Measurements from ENCODE around the gene TMEM119. TPM values are rescaled to one million over a fixed set of nuclear protein-coding genes. Genes with fewer than 3 reads are reported as not detected.
"Not testable (repeated sequence)": the region's sequence is repeated elsewhere in the genome, so short reads cannot be mapped to it uniquely, and the experiment has no call there.

The TMEM119 gene
- total RNA-seq, 1 donor, result 164 TPM

DNA sequence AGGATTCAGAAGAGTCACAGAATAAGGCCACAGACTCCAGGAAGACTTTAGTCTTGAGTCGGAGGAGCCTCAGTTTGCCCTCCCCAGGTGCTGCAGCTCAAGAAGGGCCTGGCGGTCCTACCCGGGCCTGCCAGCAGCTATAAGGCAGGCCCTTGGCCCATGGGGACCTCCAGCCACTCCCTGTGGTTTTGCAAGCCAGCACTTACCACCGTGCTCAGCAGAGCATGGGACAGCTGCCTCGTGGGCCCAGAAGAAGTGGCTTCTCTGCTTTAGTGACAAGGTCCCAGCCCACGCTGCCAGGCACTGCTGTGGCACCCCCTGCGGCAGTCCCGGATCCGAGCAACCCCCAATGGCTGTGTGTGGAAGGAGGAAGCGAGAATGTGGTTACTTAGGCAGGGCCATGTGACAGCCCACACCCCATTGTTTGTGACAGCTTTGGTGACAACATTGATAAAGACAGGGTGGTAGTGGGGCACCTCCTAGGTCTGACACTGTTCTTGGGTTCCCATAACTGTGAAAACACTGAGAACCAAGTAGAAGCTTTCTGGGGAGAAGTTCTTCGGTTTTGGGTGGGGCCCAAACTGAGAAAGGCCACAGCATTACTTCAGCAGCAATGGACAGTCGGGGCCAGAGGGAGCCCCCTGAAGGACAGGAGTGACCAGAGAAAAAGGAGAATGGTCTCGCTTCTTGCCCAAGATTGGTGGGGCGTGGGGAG lies 35.8 kb upstream of the TMEM119 start, which contains the start of gene SELPLG:
Gene SELPLG (minus strand): TSS at position 361 of the 715 bp plus-strand sequence. CDS start 9,587 bp downstream, outside the sequence.
- no peak for DNase-seq (ENCODE audit: low read depth)
- H3K4me3 ChIP-seq (ENCODE audit: low read depth, low read length), result no peak within 1 kb of the TSS
- TF ChIP-seq, protein P1, sequence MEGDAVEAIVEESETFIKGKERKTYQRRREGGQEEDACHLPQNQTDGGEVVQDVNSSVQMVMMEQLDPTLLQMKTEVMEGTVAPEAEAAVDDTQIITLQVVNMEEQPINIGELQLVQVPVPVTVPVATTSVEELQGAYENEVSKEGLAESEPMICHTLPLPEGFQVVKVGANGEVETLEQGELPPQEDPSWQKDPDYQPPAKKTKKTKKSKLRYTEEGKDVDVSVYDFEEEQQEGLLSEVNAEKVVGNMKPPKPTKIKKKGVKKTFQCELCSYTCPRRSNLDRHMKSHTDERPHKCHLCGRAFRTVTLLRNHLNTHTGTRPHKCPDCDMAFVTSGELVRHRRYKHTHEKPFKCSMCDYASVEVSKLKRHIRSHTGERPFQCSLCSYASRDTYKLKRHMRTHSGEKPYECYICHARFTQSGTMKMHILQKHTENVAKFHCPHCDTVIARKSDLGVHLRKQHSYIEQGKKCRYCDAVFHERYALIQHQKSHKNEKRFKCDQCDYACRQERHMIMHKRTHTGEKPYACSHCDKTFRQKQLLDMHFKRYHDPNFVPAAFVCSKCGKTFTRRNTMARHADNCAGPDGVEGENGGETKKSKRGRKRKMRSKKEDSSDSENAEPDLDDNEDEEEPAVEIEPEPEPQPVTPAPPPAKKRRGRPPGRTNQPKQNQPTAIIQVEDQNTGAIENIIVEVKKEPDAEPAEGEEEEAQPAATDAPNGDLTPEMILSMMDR (IDR thresholded peaks at IDR 0.05; ENCODE audit: insufficient read depth, low read length), result no peak

GRCh38 chr12:108633081-108633533 lies 35.2 kb upstream of the TMEM119 start:
- TF ChIP-seq, protein P1 (IDR thresholded peaks at IDR 0.05; ENCODE audit: insufficient read depth, low read length), result no peak
- no peak for DNase-seq (ENCODE audit: low read depth)

GRCh38 chr12:108631261-108631660 lies 33.4 kb upstream of the TMEM119 start:
- not testable (repeated sequence) for DNase-seq (ENCODE audit: low read depth); H3K4me3 ChIP-seq (ENCODE audit: low read depth, low read length)

More at GRCh38 chr12:108633081-108633533, 35.2 kb upstream of the TMEM119 start:
- no peak overlapping the region for H3K4me3 ChIP-seq (ENCODE audit: low read depth, low read length)

DNA sequence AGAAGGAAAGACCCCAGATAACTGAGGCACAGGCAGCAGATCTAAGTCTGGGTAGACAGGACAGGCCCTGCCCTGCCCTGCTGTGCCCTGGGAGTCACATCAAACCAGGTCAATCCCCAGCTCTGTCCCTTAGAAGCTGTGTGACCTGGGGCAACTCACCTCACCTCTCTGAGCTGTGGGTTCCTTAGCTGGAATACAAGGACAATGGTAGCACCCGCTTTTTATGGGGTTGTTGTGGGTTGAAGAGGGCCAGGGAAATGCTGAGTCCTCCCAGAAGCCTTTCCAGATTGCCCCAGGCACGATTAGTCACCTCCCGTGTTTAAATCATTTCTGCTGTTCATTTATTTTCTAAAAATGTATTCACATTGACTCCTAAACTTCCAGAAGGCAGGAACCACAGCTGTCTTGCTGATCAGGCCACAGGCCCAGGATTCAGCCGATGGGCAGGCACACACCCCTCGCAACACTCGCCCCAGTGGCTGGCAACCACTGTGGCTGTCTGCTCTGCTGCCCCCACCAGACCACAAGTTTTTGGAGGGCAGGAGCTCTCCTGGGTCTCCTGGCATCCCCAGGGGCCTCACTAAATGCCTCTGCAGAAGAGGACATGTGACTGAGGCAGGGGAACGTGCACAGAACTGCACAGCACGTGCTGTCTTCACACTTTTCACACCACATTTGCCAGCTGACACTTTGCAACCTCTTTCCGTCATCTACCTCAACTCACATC lies 32.8 kb upstream of the TMEM119 start:
- DNase-seq (ENCODE audit: low read depth), result peak; percentile 76
- H3K4me3 ChIP-seq (ENCODE audit: low read depth, low read length), result no peak overlapping the region
- TF ChIP-seq, protein P1 (IDR thresholded peaks at IDR 0.05; ENCODE audit: insufficient read depth, low read length), result no peak

DNA sequence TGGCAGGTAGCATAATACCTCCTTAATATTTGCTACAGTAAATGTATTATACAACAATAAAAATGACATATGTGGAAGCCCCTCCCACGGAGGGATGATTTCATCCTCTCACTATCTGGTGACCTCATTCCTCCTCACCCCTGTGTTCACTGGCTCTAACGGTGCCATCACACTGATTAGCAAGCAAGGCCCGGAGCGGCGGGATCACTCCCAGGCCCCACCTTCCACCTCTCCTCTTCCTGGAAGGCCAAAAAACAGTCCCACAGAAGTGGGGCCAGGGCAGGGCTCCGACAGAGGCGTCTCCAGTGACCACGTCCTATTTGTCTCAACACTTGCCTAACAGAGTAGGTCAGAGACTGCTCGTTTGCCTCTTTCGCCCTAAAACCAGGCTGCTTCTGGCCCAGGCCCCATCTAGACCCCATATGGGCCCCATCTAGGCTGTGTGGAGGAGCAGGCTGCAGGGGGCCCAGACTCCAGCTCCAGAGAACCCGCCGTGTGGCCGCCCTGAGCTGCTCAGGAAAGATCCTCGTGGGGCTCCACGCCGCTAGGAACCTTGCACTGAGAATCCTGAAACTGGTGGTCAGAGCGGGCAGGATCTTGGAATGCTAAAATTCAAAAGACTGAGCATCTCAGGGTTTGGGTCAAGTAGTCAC lies 32.1 kb upstream of the TMEM119 start:
- TF ChIP-seq, protein P1 (IDR thresholded peaks at IDR 0.05; ENCODE audit: insufficient read depth, low read length), result no peak
- no peak overlapping the region for H3K4me3 ChIP-seq (ENCODE audit: low read depth, low read length)
- peak; percentile 86 for DNase-seq (ENCODE audit: low read depth)

- TF ChIP-seq, protein P1 (IDR thresholded peaks at IDR 0.05; ENCODE audit: insufficient read depth, low read length), result no peak
- H3K4me3 ChIP-seq (ENCODE audit: low read depth, low read length), result peak overlapping the region; percentile 50
- DNase-seq (ENCODE audit: low read depth), result no peak
These were observed 31.3 kb upstream of the TMEM119 start for GRCh38 chr12:108629151-108629550.
